ENCODE measurements around the gene RUSF1. TPM values are rescaled to one million over a fixed set of nuclear protein-coding genes. Genes with fewer than 3 reads are reported as not detected.
"Not testable (repeated sequence)": the region's sequence is repeated elsewhere in the genome, so short reads cannot be mapped to it uniquely, and the experiment has no call there.

Gene RUSF1
- polyA plus RNA-seq, 3 donors = 10.3 to 45.1 (median 11.8) TPM

- WGBS (ENCODE audit: insufficient coverage) = no CpG with 5 or more reads among the region's 7 CpGs
- not testable (repeated sequence) for H3K4me1 ChIP-seq (ENCODE audit: control insufficient read depth in 1 of 2, insufficient read depth in 2 of 2, low read length in 2 of 2); H3K4me2 ChIP-seq (replicated peaks; ENCODE audit: extremely low read depth, low read length, poor library complexity, severe bottlenecking); H2AFZ ChIP-seq (ENCODE audit: insufficient read depth, low read depth, low read length, poor library complexity, severe bottlenecking); H3K36me3 ChIP-seq (replicated peaks in 1 of 2; ENCODE audit: control insufficient read depth in 1 of 2, insufficient read depth in 2 of 2, low read length in 2 of 2); H3K9ac ChIP-seq (ENCODE audit: insufficient read depth, low read length, poor library complexity, severe bottlenecking); H3K4me1 Mint-ChIP-seq; H3K4me3 ChIP-seq (replicated peaks in 1 of 3; ENCODE audit: low read depth in 2 of 3, low read length in 3 of 3); H3K27ac Mint-ChIP-seq; H4K20me1 ChIP-seq (ENCODE audit: insufficient read depth, low read length); H3K79me2 ChIP-seq (ENCODE audit: insufficient read depth, low read length); H3K36me3 Mint-ChIP-seq; DNase-seq; H3K27ac ChIP-seq (ENCODE audit: low read depth in 1 of 2, low read length in 2 of 2)
- H3K27me3 Mint-ChIP-seq (ENCODE audit: low read depth in 3 of 3) = peaks cover 44 to 52% (median 45%) of the 10 kb centered on the region in 3 donors
- peaks cover 16 to 21% of the 10 kb centered on the region in 2 donors for H3K9me3 ChIP-seq (replicated peaks in 1 of 2; ENCODE audit: control insufficient read depth in 1 of 2, insufficient read depth in 1 of 2, low read length in 2 of 2)
- H3K27me3 ChIP-seq (ENCODE audit: control insufficient read depth in 2 of 2, insufficient read depth in 2 of 2, low read length in 2 of 2) = peaks cover 29 to 49% of the 10 kb centered on the region in 2 donors
- intact Hi-C loops (cut with micrococcal nuclease) = loop anchor here in 1 of 2 donors (10.0 kb wide), 1 partner anchor 147 kb away; no protein-coding TSS in a partner anchor
- peaks cover 13 to 49% (median 38%) of the 10 kb centered on the region in 7 donors for H3K9me3 Mint-ChIP-seq
- H3K4me3 Mint-ChIP-seq = peak overlapping the region in 1 of 2 donors; percentile 74
Measured at GRCh38 chr16:31538243-31538598, 30.0 kb upstream of the RUSF1 start.

- peak overlapping the region; percentile 57 for H2AFZ ChIP-seq (ENCODE audit: insufficient read depth, low read depth, low read length, poor library complexity, severe bottlenecking)
- no peak overlapping the region for H3K27ac ChIP-seq (ENCODE audit: low read depth in 1 of 2, low read length in 2 of 2)
- H4K20me1 ChIP-seq (ENCODE audit: insufficient read depth, low read length) = no peaks in the 10 kb centered on the region
- H3K4me3 Mint-ChIP-seq = peak overlapping the region; percentile 61 to 74
- peaks cover 0 to 7% of the 10 kb centered on the region in 2 donors for H3K4me1 ChIP-seq (ENCODE audit: control insufficient read depth in 1 of 2, insufficient read depth in 2 of 2, low read length in 2 of 2)
- H3K27me3 Mint-ChIP-seq (ENCODE audit: low read depth in 3 of 3) = peaks cover 45 to 52% (median 45%) of the 10 kb centered on the region in 3 donors
- H3K4me2 ChIP-seq (replicated peaks; ENCODE audit: extremely low read depth, low read length, poor library complexity, severe bottlenecking) = peak overlapping the region; percentile 68
- peaks cover 29 to 49% of the 10 kb centered on the region in 2 donors for H3K27me3 ChIP-seq (ENCODE audit: control insufficient read depth in 2 of 2, insufficient read depth in 2 of 2, low read length in 2 of 2)
- H3K27ac Mint-ChIP-seq = no peak overlapping the region
- WGBS (ENCODE audit: insufficient coverage) = 7% methylated on average over 49 of the region's 57 CpGs
- peaks cover 11 to 42% (median 35%) of the 10 kb centered on the region in 7 donors for H3K9me3 Mint-ChIP-seq
- no peak for DNase-seq
- no peaks in the 10 kb centered on the region for H3K79me2 ChIP-seq (ENCODE audit: insufficient read depth, low read length)
- H3K4me1 Mint-ChIP-seq = peaks cover 5% of the 10 kb centered on the region
- peak overlapping the region; percentile 21 for H3K9ac ChIP-seq (ENCODE audit: insufficient read depth, low read length, poor library complexity, severe bottlenecking)
- TF ChIP-seq, protein P1, sequence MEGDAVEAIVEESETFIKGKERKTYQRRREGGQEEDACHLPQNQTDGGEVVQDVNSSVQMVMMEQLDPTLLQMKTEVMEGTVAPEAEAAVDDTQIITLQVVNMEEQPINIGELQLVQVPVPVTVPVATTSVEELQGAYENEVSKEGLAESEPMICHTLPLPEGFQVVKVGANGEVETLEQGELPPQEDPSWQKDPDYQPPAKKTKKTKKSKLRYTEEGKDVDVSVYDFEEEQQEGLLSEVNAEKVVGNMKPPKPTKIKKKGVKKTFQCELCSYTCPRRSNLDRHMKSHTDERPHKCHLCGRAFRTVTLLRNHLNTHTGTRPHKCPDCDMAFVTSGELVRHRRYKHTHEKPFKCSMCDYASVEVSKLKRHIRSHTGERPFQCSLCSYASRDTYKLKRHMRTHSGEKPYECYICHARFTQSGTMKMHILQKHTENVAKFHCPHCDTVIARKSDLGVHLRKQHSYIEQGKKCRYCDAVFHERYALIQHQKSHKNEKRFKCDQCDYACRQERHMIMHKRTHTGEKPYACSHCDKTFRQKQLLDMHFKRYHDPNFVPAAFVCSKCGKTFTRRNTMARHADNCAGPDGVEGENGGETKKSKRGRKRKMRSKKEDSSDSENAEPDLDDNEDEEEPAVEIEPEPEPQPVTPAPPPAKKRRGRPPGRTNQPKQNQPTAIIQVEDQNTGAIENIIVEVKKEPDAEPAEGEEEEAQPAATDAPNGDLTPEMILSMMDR (IDR thresholded peaks at IDR 0.05) = no peak
- H3K36me3 ChIP-seq (replicated peaks in 1 of 2; ENCODE audit: control insufficient read depth in 1 of 2, insufficient read depth in 2 of 2, low read length in 2 of 2) = no peaks in the 10 kb centered on the region
- peaks cover 0 to 5% of the 10 kb centered on the region in 2 donors for H3K36me3 Mint-ChIP-seq
- intact Hi-C loops (cut with micrococcal nuclease) = loop anchor here in 1 of 2 donors (10.0 kb wide), 1 partner anchor 147 kb away; no protein-coding TSS in a partner anchor
- peak overlapping the region in 1 of 3 experiments; percentile 58 for H3K4me3 ChIP-seq (replicated peaks in 1 of 3; ENCODE audit: low read depth in 2 of 3, low read length in 3 of 3)
- H3K9me3 ChIP-seq (replicated peaks in 1 of 2; ENCODE audit: control insufficient read depth in 1 of 2, insufficient read depth in 1 of 2, low read length in 2 of 2) = peaks cover 16 to 18% of the 10 kb centered on the region in 2 donors
Measured at GRCh38 chr16:31537362-31538242, 29.4 kb upstream of the RUSF1 start.

Data from CD14-positive monocyte (primary cell).